ENCODE data around the gene ZNF699.

GRCh38 chr19:9251236-9251635 lies 58.4 kb downstream of the ZNF699 start:
- TF ChIP-seq TAF1 (IDR thresholded peaks at IDR 0.05; ENCODE audit: borderline replicate concordance, low read depth, low read length) (no peak), CTCF (IDR thresholded peaks at IDR 0.05) (no peak), MXI1 (IDR thresholded peaks at IDR 0.05; ENCODE audit: low read depth, low read length) (no peak)
- TF ChIP-seq, protein P1, sequence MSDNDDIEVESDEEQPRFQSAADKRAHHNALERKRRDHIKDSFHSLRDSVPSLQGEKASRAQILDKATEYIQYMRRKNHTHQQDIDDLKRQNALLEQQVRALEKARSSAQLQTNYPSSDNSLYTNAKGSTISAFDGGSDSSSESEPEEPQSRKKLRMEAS (IDR thresholded peaks at IDR 0.05; ENCODE audit: low read depth), result no peak
